Measurements from ENCODE around the gene PPIL1. TPM values are rescaled to one million over a fixed set of nuclear protein-coding genes. Genes with fewer than 3 reads are reported as not detected.

Gene PPIL1
- total and polyA plus RNA-seq, 4 donors = 15.8 to 23.9 (median 20.3) TPM

- 91% methylated on average over 4 of the region's 4 CpGs for WGBS
- no peaks in the 10 kb centered on the region for H3K4me1 ChIP-seq (ENCODE audit: control insufficient read depth in 4 of 4, insufficient read depth in 4 of 4, low read length in 3 of 4)
- H3K27ac ChIP-seq (ENCODE audit: low read depth in 1 of 2, low read length in 2 of 2) = no peak overlapping the region
- H3K4me3 ChIP-seq (ENCODE audit: low read depth in 1 of 3, low read length in 3 of 3) = no peak overlapping the region
- H3K27me3 ChIP-seq (ENCODE audit: control insufficient read depth in 4 of 4, insufficient read depth in 4 of 4, low read length in 3 of 4) = no peaks in the 10 kb centered on the region
- TF ChIP-seq FOXA2 (IDR thresholded peaks at IDR 0.05) (no peak), HNF4G (IDR thresholded peaks at IDR 0.05) (no peak), SP1 (IDR thresholded peaks at IDR 0.05) (no peak), YY1 (IDR thresholded peaks at IDR 0.05) (no peak), JUND (IDR thresholded peaks at IDR 0.05) (no peak)
- H3K9me3 ChIP-seq (ENCODE audit: control insufficient read depth in 4 of 4, low read length in 3 of 4) = no peaks in the 10 kb centered on the region
- no peak overlapping the region for H3K9ac ChIP-seq (ENCODE audit: low read depth in 1 of 2, low read length in 2 of 2)
- H3K36me3 ChIP-seq (ENCODE audit: control insufficient read depth in 4 of 4, insufficient read depth in 3 of 4, low read depth in 1 of 4, low read length in 3 of 4) = no peaks in the 10 kb centered on the region
- no peak for DNase-seq (ENCODE audit: low spot score)
Measured at GRCh38 chr6:36818756-36819155, 55.8 kb downstream of the PPIL1 start.

DNA sequence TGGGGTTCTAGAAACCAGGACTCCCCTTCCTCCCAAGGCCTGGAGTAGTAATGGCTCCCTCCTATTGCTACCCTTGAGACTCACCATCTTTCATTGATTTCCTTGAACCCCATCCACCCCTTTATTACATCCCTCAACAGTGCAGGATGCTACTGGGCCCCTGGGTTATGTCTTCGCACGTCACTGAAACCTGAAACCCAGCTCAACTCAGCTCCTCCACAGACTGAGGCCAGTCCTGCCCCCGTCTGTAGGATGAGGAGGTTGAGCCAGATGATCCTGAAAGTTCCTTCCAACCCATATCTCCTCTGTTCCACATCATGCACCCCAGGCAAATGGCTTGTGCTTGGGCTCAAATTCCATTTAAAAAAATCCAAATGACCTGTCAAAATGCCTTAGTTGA is 56.8 kb downstream of the PPIL1 start:
- Histone ChIP-seq H3K4me1 (ENCODE audit: control insufficient read depth in 4 of 4, insufficient read depth in 4 of 4, low read length in 3 of 4) (no peaks in the 10 kb centered on the region), H3K9me3 (ENCODE audit: control insufficient read depth in 4 of 4, low read length in 3 of 4) (no peaks in the 10 kb centered on the region), H3K4me3 (ENCODE audit: low read depth in 1 of 3, low read length in 3 of 3) (no peak overlapping the region), H3K27me3 (ENCODE audit: control insufficient read depth in 4 of 4, insufficient read depth in 4 of 4, low read length in 3 of 4) (no peaks in the 10 kb centered on the region), H3K36me3 (ENCODE audit: control insufficient read depth in 4 of 4, insufficient read depth in 3 of 4, low read depth in 1 of 4, low read length in 3 of 4) (no peaks in the 10 kb centered on the region), H3K27ac (ENCODE audit: low read depth in 1 of 2, low read length in 2 of 2) (no peak overlapping the region), H3K9ac (ENCODE audit: low read depth in 1 of 2, low read length in 2 of 2) (no peak overlapping the region)
- no peak for DNase-seq (ENCODE audit: low spot score)
- TF ChIP-seq FOXA2 (IDR thresholded peaks at IDR 0.05) (no peak), EGR1 (IDR thresholded peaks at IDR 0.05; ENCODE audit: low read depth in 2 of 2) (no peak), GABPA (IDR thresholded peaks at IDR 0.05 in 1 of 2, conservative IDR thresholded peaks at IDR 0.05 in 1 of 2) (no peak), ZBTB33 (IDR thresholded peaks at IDR 0.05) (no peak), FOXA1 (IDR thresholded peaks at IDR 0.05) (no peak), RAD21 (IDR thresholded peaks at IDR 0.05) (no peak), SP1 (IDR thresholded peaks at IDR 0.05) (no peak), JUND (IDR thresholded peaks at IDR 0.05) (no peak)
- TF ChIP-seq, protein P1, sequence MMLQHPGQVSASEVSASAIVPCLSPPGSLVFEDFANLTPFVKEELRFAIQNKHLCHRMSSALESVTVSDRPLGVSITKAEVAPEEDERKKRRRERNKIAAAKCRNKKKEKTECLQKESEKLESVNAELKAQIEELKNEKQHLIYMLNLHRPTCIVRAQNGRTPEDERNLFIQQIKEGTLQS (IDR thresholded peaks at IDR 0.05) = no peak
- WGBS = 89% methylated on average over 3 of the region's 3 CpGs

GRCh38 chr6:36817176-36817817 is 57.3 kb downstream of the PPIL1 start:
- TF ChIP-seq ZBTB33 (IDR thresholded peaks at IDR 0.05) (no peak), HNF4G (IDR thresholded peaks at IDR 0.05) (no peak), GABPA (IDR thresholded peaks at IDR 0.05 in 1 of 2, conservative IDR thresholded peaks at IDR 0.05 in 1 of 2) (no peak), SP1 (IDR thresholded peaks at IDR 0.05) (no peak), HNF4A (conservative IDR thresholded peaks at IDR 0.05) (no peak)
- TF ChIP-seq, protein P2, sequence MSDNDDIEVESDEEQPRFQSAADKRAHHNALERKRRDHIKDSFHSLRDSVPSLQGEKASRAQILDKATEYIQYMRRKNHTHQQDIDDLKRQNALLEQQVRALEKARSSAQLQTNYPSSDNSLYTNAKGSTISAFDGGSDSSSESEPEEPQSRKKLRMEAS (IDR thresholded peaks at IDR 0.05) = no peak
- TF ChIP-seq, protein P1 (IDR thresholded peaks at IDR 0.05) = no peak

More at GRCh38 chr6:36817176-36817817, 57.3 kb downstream of the PPIL1 start:
- Histone ChIP-seq H3K4me1 (ENCODE audit: control insufficient read depth in 4 of 4, insufficient read depth in 4 of 4, low read length in 3 of 4) (no peaks in the 10 kb centered on the region), H3K9ac (ENCODE audit: low read depth in 1 of 2, low read length in 2 of 2) (no peak overlapping the region), H3K27ac (ENCODE audit: low read depth in 1 of 2, low read length in 2 of 2) (no peak overlapping the region), H3K9me3 (ENCODE audit: control insufficient read depth in 4 of 4, low read length in 3 of 4) (no peaks in the 10 kb centered on the region), H3K36me3 (ENCODE audit: control insufficient read depth in 4 of 4, insufficient read depth in 3 of 4, low read depth in 1 of 4, low read length in 3 of 4) (no peaks in the 10 kb centered on the region), H3K4me3 (ENCODE audit: low read depth in 1 of 3, low read length in 3 of 3) (no peak overlapping the region), H3K27me3 (ENCODE audit: control insufficient read depth in 4 of 4, insufficient read depth in 4 of 4, low read length in 3 of 4) (no peaks in the 10 kb centered on the region)
- no peak for DNase-seq (ENCODE audit: low spot score)
- 93% methylated on average over 9 of the region's 9 CpGs for WGBS

Measured in liver (tissue), 9 donors.